ENCODE results near the gene TSPAN16.
A peak's percentile ranks its signal among the peaks of the same experiment; 100 is the strongest.
"Not testable (repeated sequence)": the region's sequence is repeated elsewhere in the genome, so short reads cannot be mapped to it uniquely, and the experiment has no call there.

TSPAN16 gene

DNA sequence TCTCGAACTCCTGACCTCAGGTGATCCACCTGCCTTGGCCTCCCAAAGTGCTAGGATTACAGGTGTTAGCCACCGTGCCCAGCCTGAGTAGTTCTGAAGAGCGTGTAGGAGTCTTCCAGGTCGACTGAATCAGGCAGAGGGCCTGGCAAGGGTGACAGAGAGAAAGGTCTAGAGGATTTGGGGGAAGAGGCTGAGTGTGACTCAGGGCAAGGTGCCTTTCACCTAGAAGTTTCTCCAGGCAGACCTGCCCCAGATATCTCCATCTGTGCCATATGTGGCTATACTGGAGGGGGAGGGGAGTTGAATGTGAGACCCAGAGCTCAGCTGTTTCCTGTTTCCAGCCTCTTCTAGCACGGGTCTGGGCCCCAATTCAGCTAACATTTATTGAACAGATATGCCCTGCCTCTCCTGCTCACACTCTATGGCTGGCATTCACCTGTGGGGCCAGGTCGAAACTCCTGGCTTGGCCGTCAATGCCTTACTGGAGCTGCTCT, 51.6 kb downstream of the TSPAN16 start:
- no peak for DNase-seq

DNA sequence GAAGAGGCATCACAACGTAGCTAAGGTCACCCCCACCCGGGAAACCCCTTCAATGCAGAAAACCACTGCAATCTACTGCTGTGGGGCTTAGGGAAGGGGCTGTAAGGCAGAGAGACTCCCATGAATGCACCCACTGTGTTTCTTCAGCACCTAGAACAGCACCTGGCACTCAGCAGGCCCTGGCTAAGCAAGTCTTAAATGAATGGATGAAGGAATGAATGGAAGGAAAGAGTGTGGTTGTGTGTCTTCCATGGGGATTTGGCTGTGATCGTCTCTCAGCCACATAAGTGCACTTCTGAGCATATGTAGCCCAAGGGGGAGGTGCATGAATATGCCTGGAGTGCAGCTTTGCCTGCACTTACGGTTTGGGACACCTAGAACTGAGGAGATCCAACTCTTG, 53.2 kb downstream of the TSPAN16 start:
- no peak for DNase-seq

DNA sequence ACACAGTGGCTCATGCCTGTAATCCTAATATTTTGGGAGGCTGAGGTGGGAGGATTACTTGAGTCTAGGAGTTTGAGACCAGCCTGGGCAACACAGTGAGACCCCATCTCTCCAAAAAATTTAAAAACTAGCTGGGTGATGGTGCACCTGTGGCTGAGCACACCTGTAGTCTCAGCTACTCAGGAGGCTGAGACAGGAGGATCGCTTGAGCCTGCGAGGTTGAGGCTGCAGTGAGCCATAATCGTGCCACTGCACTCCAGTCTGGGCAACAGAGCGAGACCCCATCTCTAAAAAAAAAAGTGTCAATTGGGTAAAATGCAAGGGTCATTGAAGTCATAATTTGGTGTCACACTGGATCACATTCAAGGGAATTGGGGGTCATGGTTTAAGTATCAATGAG, 58.1 kb downstream of the TSPAN16 start:
- not testable (repeated sequence) for DNase-seq

DNA sequence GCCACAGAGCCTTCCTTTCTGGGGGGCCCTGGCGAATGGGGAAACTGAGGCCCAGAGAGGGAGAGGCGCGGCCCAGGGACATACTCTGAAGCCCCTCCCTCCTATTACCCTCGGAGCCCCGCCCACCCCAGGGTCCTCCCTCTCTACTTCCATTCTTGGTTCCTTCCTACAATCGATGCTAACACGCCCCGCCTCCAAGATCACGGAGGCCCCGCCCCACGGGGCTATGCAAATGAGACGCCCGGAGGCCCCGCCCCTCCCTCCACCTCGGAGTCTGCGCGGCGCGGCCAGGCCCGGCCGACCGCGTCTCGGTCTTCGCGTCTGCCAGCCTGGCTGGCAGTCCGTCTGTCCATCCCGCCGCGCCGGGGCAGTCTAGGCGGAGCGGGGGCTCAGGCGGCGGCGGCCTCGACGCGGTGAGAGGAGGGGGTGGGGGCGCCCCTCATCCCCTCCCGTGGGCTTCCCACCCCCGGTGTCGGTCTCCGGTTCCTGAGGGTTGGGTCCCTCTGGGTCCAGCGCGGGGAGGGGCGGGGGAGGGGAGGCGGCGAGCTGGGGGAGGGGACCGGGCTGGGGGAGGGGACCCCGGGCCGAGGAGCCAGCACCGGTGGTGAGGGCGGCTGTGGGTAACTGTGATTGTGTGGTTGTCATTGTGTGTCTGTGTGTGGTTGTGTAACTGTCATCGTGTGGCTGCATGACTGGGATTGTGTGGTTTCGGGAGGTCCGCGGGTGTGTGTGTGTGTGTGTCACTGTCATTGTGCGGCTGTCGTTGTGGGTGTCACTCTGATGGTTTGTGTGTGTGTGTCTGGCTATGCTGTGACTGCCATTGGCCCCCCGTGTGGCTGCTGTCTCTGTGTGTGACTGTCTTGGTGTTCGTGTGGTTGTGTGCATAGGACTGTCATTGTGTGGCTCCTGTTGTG, 59.5 kb downstream of the TSPAN16 start, which contains the start of gene PLPPR2:
PLPPR2 (plus strand) TSS at position 273 of the 914 bp plus-strand sequence. CDS start 2,242 bp downstream, outside the sequence.
- DNase-seq = peak; percentile 92

DNA sequence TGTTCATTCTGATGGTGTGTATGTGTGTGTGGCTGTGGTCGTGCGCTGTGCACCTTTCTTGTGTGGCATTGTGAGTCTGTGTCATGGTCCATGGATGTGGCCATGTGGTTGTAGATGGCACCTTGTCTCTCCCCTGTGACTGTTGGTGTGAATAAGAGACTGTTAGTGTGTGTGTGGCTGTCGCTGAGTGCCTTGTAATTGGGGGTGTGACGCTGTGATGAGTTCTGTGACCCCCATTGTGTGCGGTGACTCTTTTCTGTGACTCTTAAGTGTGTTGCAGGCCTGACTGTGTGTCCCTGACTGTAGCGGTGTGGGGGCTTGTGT, 60.1 kb downstream of the TSPAN16 start:
- no peak for DNase-seq

DNA sequence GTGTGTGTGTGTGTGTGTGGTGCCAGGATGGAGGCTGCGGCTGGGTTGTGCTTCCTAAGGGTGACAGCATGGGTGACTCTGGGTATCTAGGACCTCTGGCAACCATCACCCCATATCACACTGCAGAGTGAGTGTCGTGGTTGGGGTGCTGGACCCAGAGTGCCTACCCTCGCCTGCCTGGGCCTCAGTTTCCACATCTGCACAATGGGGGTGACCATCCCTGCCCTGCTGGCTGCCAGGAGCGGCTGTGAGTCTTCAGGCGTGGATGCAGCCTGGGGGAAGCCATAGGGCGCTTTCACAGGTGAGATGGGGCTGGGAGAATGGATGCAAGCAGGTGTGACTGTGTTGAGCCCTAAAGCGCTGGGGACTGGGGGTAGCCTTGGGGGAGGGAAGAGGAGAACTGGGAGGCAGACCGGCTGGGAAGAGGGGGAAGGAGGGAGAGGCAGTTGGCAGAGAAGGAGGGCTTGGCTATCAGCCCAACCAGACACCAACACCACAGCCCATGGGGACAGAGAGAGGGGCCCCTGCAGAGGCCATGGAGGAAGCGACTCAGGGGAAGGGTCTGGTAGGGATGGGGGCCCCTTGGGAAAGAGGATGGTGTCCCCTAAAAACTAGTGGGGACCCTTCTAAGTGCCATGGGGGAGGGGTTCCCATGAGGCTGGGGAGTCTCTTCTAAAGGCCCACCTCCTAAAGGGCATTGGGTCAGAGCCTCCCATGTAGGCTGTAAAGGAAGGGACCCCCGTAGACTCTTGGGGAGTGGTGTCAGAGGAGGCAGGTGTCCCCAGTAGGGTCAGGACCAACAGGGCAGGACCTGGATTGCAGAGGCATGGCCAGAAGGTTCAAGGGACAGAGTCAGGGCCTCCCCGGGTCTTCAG, 61.0 kb downstream of the TSPAN16 start:
- DNase-seq = no peak

DNA sequence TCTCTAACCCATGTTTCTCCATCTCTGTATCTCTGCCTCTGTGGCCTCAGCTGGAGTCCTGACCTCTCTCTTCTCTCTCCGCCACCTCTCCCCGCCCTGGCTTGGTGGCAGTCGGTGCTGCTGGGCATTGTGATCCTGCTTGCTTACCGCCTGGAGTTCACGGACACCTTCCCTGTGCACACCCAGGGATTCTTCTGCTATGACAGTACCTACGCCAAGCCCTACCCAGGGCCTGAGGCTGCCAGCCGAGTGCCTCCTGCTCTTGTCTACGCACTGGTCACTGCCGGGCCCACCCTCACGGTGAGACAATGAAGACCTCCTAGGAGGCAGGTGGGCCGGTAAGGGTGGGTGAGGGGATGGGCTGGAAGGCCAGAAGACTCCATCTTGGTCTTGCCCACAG, 63.5 kb downstream of the TSPAN16 start:
- no peak for DNase-seq

DNA sequence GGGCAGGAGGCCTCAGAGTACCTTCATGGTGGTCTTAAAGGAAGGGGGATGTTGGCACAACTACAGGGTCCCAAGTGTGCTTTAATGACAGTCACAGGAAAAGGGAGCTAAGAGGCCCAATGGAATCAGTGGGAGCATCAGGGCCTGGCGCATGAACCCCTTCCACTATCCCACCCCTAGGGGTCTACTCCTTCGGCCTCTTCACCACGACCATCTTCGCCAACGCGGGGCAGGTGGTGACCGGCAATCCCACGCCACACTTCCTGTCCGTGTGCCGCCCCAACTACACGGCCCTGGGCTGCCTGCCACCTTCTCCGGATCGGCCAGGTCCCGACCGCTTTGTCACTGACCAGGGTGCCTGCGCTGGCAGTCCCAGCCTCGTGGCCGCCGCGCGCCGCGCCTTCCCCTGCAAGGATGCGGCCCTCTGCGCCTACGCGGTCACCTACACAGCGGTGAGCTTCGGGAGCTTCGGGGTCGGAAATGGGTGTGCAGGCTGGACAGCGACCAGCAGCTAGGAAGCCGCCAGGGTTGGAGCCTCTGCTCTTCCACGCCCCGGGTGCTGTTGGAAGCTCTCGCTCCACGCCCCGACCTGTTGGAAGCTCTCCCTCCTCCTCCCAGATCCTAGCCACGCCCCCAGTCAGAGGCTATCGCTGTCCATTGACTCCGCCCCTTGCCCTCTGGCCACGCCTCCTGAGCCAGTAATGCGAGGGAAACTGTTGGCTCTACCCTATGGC, 65.2 kb downstream of the TSPAN16 start:
- no peak for DNase-seq

DNA sequence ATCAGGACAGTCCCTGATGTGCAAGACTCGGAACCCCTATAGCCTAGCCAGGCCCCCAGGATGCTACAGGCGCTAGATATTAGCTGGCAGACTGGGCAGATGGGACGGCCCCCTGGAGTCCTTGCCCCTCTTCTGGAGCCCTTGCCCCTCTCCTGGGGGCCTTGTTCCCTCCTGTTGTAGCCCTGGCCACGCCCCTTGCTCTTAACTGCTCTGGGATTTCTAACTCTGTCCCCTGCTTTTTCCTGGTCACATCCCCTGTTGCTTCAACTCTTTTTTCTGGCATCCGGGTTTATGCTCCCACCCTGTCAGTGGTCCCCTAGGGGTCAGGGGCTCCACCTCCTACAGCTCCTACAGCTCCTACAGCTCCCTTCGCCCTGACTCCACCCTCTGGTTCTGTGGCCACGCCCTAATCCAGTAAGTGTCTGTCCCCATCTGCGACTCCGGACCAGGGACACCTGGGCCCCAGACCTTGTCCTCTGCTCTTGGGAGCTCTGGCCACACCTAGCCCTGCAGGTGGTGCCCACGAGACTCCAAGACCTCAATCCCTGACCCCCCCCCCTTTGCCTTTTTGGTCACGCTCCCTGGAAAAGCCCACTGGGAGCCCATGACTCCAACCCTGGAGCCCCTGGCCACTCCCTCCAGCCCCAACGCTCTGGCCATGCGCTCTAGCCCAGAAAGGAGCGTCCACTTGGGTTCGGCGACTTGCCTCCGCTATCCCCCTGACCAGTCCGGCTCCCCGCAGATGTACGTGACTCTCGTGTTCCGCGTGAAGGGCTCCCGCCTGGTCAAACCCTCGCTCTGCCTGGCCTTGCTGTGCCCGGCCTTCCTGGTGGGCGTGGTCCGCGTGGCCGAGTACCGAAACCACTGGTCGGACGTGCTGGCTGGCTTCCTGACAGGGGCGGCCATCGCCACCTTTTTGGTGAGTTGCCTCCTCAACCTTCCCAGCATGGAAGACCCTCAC, 66.1 kb downstream of the TSPAN16 start:
- no peak for DNase-seq

DNA sequence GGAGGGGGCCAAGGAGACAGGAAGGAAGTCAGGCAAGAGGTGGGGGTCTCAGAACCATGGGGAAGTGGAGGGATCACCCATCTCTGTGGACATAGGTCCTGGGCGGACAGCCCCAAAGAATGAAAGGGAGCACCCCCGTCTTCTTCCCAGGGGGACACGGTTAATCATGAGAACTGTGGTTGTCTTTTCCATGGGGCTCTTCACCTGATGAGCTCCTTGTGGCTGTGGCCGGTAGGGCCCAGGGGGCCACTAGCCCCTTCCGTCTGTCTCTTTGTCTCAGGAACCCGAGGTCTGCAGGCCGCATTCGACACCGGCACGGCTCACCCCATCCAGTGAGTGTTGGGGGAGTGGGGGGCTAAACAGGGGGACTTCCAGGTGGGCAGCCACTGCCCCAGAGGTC, 67.9 kb downstream of the TSPAN16 start:
- DNase-seq = no peak

DNA sequence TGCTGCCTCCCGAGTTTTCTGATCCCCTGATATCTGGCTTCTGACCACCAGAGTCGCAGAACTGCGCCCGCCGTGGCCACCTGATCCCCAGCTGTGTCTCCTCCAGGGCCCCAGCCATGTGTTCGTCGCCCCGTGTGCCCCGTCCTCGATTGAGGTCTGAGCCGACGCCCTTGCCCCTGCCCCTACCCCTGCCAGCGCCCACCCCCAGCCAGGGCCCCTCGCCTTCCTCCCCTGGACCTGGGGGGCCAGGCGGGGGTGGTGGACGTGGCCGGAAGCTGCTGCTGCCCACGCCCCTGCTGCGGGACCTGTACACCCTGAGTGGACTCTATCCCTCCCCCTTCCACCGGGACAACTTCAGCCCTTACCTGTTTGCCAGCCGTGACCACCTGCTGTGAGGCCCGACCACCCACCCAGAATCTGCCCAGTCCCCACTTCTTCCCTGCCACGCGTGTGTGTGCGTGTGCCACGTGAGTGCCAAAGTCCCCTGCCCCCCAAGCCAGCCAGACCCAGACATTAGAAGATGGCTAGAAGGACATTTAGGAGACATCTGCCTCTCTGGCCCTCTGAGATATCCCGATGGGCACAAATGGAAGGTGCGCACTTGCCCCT, 68.4 kb downstream of the TSPAN16 start:
- DNase-seq = no peak

DNA sequence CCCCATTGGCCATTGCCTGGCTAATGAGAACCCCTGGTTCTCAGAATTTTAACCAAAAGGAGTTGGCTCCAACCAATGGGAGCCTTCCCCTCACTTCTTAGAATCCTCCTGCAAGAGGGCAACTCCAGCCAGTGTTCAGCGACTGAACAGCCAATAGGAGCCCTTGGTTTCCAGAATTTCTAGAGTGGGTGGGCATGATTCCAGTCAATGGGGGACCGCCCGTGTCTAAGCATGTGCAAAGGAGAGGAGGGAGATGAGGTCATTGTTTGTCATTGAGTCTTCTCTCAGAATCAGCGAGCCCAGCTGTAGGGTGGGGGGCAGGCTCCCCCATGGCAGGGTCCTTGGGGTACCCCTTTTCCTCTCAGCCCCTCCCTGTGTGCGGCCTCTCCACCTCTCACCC, 69.0 kb downstream of the TSPAN16 start:
- no peak for DNase-seq

All from NCI-H2029 (cell line).